Testis (tissue), 3 donors: ENCODE measurements around the gene NECAB2. TPM values are rescaled to one million over a fixed set of nuclear protein-coding genes. Genes with fewer than 3 reads are reported as not detected.

Experiments used
- DNase-seq: peaks from one replicate; pipeline ENCODE4 v3.0.0-alpha.2; 2019
- H3K27ac ChIP-seq, 2 donors: fragments of 200-600 bp; sonication (generic); one replicate each; pipeline ENCODE4 v1.5.1; 2019
- H3K27me3 ChIP-seq: fragments of 200-600 bp; sonication (generic); one replicate; pipeline ENCODE4 v1.5.1; 2019
- H3K36me3 ChIP-seq: fragments of 200-600 bp; sonication (generic); one replicate; pipeline ENCODE4 v1.5.1; 2017; ENCODE audit warnings: low read depth; ENCODE audit errors: missing control alignments
- H3K4me1 ChIP-seq: fragments of 200-600 bp; sonication (generic); one replicate; pipeline ENCODE4 v1.5.1; 2019
- H3K4me3 ChIP-seq, 2 donors: fragments of 200-600 bp; sonication (generic); one replicate each; pipeline ENCODE4 v1.5.1; 2017 to 2019
- H3K9me3 ChIP-seq: fragments of 200-600 bp; sonication (generic); one replicate; pipeline ENCODE4 v1.5.1; 2017
- POLR2A ChIP-seq: fragments of 450-650 bp; IDR thresholded peaks from one replicate; pipeline ENCODE4 v1.6.1; 2017; ENCODE audit warnings: antibody characterized with exemption, mild to moderate bottlenecking, moderate library complexity
- WGBS, 2 donors: methylation state at CpG; one replicate each; pipeline ENCODE4 v1.1.5; 2018; 5-methylcytosine and 5-hydroxymethylcytosine counted together
- intact Hi-C: fragments of 100-400 bp; cut with DNase I; formaldehyde crosslinking; loops from one replicate; pipeline ENCODE4 v1.15.1; 2023; ENCODE audit warnings: low total_unique reads
- polyA plus RNA-seq: library from polyadenylated mRNA; stranded (reverse); fragments of 350-450 nt; fragmentation: Illumina TruSeq; extraction: RNeasy Lipid Tissue Mini Kit (QIAGEN cat#74804); gene quantifications from one replicate; pipeline ENCODE4 v1.2.3, GENCODE V29; 2014; ENCODE audit warnings: low read depth, low replicate concordance; ENCODE audit not compliant: insufficient read depth
- total RNA-seq, 2 donors: library from RNA; depleted of rRNA; stranded (reverse); fragments of >200 nt; gene quantifications; one replicate each; pipeline ENCODE4 v1.2.3, GENCODE V29; 2016
- TF ChIP-seq, protein P1 (sequence below), 3 experiments: fragments of 450-650 bp in 2 of 3; fragments of 200-600 bp in 1 of 3; sonication (generic) in 1 of 3; IDR thresholded peaks; one replicate each; pipeline ENCODE4 v1.5.1; 2016 to 2019; ENCODE audit warnings: antibody characterized with exemption in 3 of 3, mild to moderate bottlenecking in 2 of 3, moderate library complexity in 1 of 3

NECAB2 gene
- total and polyA plus RNA-seq, 3 donors from 2014 or later = 9.5 to 13.9 (median 12.9) TPM

- Histone ChIP-seq H3K9me3 (no peaks in the 10 kb centered on the region), H3K4me3 (no peak overlapping the region), H3K36me3 (no peaks in the 10 kb centered on the region), H3K27ac (no peak overlapping the region), H3K27me3 (no peaks in the 10 kb centered on the region), H3K4me1 (peaks cover 12% of the 10 kb centered on the region)
- intact Hi-C loops = no loop called here
- DNase-seq = no peak
- WGBS, 2 donors = 67 to 70% methylated on average over 12 to 17 of the region's 17 CpGs
- TF ChIP-seq, protein P1, sequence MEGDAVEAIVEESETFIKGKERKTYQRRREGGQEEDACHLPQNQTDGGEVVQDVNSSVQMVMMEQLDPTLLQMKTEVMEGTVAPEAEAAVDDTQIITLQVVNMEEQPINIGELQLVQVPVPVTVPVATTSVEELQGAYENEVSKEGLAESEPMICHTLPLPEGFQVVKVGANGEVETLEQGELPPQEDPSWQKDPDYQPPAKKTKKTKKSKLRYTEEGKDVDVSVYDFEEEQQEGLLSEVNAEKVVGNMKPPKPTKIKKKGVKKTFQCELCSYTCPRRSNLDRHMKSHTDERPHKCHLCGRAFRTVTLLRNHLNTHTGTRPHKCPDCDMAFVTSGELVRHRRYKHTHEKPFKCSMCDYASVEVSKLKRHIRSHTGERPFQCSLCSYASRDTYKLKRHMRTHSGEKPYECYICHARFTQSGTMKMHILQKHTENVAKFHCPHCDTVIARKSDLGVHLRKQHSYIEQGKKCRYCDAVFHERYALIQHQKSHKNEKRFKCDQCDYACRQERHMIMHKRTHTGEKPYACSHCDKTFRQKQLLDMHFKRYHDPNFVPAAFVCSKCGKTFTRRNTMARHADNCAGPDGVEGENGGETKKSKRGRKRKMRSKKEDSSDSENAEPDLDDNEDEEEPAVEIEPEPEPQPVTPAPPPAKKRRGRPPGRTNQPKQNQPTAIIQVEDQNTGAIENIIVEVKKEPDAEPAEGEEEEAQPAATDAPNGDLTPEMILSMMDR (IDR thresholded peaks at IDR 0.05) = no peak
- TF ChIP-seq POLR2A = no peak
Observed at GRCh38 chr16:83929811-83930555, 38.1 kb upstream of the NECAB2 start.

DNA sequence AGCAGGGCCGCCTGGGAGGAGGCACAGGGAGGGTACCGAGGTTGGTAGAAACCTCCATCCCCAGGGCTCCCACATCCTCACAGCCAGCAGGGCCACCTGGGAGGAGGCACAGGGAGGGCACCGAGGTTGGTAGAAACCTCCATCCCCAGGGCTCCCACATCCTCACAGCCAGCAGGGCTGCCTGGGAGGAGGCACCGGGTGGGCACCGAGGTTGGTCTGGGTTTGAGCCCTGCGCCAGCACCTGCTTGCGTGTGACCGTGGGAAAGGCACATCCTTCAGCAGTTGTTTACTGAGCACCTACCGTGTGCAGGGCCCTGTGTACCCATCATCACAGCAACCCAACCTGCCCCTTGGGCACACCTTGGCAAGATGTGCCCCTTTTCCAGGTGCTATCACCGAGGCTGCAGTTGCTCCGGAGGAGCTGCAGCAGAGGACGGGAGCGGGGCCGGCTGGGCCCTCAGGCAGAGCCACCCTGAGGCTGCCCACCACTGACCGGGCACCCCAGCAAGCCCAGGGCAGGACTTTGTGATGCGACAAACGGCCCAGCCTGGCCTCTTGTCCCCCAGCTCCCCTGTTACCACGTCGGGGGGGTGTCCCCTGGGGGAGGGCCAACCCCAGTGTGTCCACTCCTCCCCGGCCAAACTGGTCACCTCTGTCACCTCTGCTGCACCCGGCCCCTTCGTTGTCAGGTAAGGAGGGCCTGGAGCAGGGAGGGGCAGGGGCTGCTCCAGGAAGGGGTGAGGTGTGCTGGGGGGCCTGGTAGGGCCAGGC is 37.1 kb upstream of the NECAB2 start:
- TF ChIP-seq POLR2A = no peak
- TF ChIP-seq, protein P1 (IDR thresholded peaks at IDR 0.05) = no peak
- Histone ChIP-seq H3K27me3 (no peaks in the 10 kb centered on the region), H3K4me1 (peaks cover 12% of the 10 kb centered on the region), H3K27ac (no peak overlapping the region), H3K9me3 (no peaks in the 10 kb centered on the region), H3K4me3 (no peak overlapping the region), H3K36me3 (no peaks in the 10 kb centered on the region)
- intact Hi-C loops = no loop called here
- no peak for DNase-seq
- WGBS, 2 donors = 60 to 83% methylated on average over 1 to 22 of the region's 22 CpGs

GRCh38 chr16:83931556-83931955 is 36.5 kb upstream of the NECAB2 start:
- no peaks in the 10 kb centered on the region for H3K9me3 ChIP-seq
- WGBS, 2 donors = 92 to 97% methylated on average over 5 to 17 of the region's 17 CpGs
- no peak for DNase-seq
- H3K27ac ChIP-seq = no peak overlapping the region
- no peak overlapping the region for H3K4me3 ChIP-seq
- H3K27me3 ChIP-seq = no peaks in the 10 kb centered on the region
- no peak for TF ChIP-seq POLR2A
- TF ChIP-seq, protein P1 (IDR thresholded peaks at IDR 0.05) = no peak
- no peaks in the 10 kb centered on the region for H3K36me3 ChIP-seq
- H3K4me1 ChIP-seq = peaks cover 12% of the 10 kb centered on the region
- intact Hi-C loops = no loop called here

- Histone ChIP-seq H3K27ac (no peak overlapping the region), H3K4me1 (peaks cover 7% of the 10 kb centered on the region), H3K36me3 (no peaks in the 10 kb centered on the region), H3K27me3 (no peaks in the 10 kb centered on the region), H3K4me3 (no peak overlapping the region), H3K9me3 (no peaks in the 10 kb centered on the region)
- DNase-seq = no peak
- TF ChIP-seq, protein P1 (IDR thresholded peaks at IDR 0.05) = no peak
- TF ChIP-seq POLR2A = no peak
- WGBS, 2 donors = 92 to 100% methylated on average over 2 to 11 of the region's 11 CpGs
- intact Hi-C loops = no loop called here
Observed at GRCh38 chr16:83932304-83932703, 35.7 kb upstream of the NECAB2 start.
